ENCODE results near the gene RUSC1. TPM values are rescaled to one million over a fixed set of nuclear protein-coding genes. Genes with fewer than 3 reads are reported as not detected.
"Not testable (repeated sequence)": the region's sequence is repeated elsewhere in the genome, so short reads cannot be mapped to it uniquely, and the experiment has no call there.

RUSC1 gene
- polyA plus RNA-seq, 4 donors, result 35.5 to 44.1 (median 36.6) TPM

- no peak for DNase-seq (ENCODE audit: low read depth in 4 of 4, low spot score in 3 of 4)
These were observed 1.2 kb downstream of the RUSC1 start for GRCh38 chr1:155321639-155322503.

- no peak for DNase-seq (ENCODE audit: low read depth in 4 of 4, low spot score in 3 of 4)
These were observed 1.9 kb downstream of the RUSC1 start for GRCh38 chr1:155322571-155322952.

GRCh38 chr1:155322953-155323728 is 2.4 kb downstream of the RUSC1 start:
- DNase-seq (ENCODE audit: low read depth in 4 of 4, low spot score in 3 of 4), result peak; percentile 80 to 86 (median 83)

GRCh38 chr1:155323729-155324036 is 3.0 kb downstream of the RUSC1 start:
- DNase-seq (ENCODE audit: low read depth in 4 of 4, low spot score in 3 of 4), result peak in 3 of 4 donors; percentile 76 to 80 (median 77)

GRCh38 chr1:155324037-155324716 is 3.5 kb downstream of the RUSC1 start:
- peak; percentile 83 to 88 (median 84) for DNase-seq (ENCODE audit: low read depth in 4 of 4, low spot score in 3 of 4)

GRCh38 chr1:155324717-155325602 is 4.3 kb downstream of the RUSC1 start:
- DNase-seq (ENCODE audit: low read depth in 4 of 4, low spot score in 3 of 4), result no peak

GRCh38 chr1:155325603-155325893 is 4.9 kb downstream of the RUSC1 start:
- DNase-seq (ENCODE audit: low read depth in 4 of 4, low spot score in 3 of 4), result no peak

- no peak for DNase-seq (ENCODE audit: low read depth in 4 of 4, low spot score in 3 of 4)
These were observed 5.4 kb downstream of the RUSC1 start for GRCh38 chr1:155326020-155326526.

GRCh38 chr1:155326631-155327037 is 5.9 kb downstream of the RUSC1 start:
- no peak for DNase-seq (ENCODE audit: low read depth in 4 of 4, low spot score in 3 of 4)

GRCh38 chr1:155327981-155328380 is 7.3 kb downstream of the RUSC1 start:
- no peak for DNase-seq (ENCODE audit: low read depth in 4 of 4, low spot score in 3 of 4)

GRCh38 chr1:155328856-155329255 is 8.2 kb downstream of the RUSC1 start:
- DNase-seq (ENCODE audit: low read depth in 4 of 4, low spot score in 3 of 4), result not testable (repeated sequence)

GRCh38 chr1:155329980-155330598 is 9.4 kb downstream of the RUSC1 start:
- no peak for DNase-seq (ENCODE audit: low read depth in 4 of 4, low spot score in 3 of 4)

- DNase-seq (ENCODE audit: low read depth in 4 of 4, low spot score in 3 of 4), result no peak
These were observed 14.3 kb downstream of the RUSC1 start for GRCh38 chr1:155334962-155335361.

- DNase-seq (ENCODE audit: low read depth in 4 of 4, low spot score in 3 of 4), result no peak
These were observed 18.9 kb downstream of the RUSC1 start for GRCh38 chr1:155339515-155340097.

- no peak for DNase-seq (ENCODE audit: low read depth in 4 of 4, low spot score in 3 of 4)
These were observed 22.1 kb downstream of the RUSC1 start for GRCh38 chr1:155342842-155343241.

- no peak for DNase-seq (ENCODE audit: low read depth in 4 of 4, low spot score in 3 of 4)
These were observed 31.9 kb downstream of the RUSC1 start for GRCh38 chr1:155352631-155353030.

GRCh38 chr1:155360051-155360450 is 39.4 kb downstream of the RUSC1 start:
- DNase-seq (ENCODE audit: low read depth in 4 of 4, low spot score in 3 of 4), result no peak

- no peak for DNase-seq (ENCODE audit: low read depth in 4 of 4, low spot score in 3 of 4)
These were observed 58.5 kb downstream of the RUSC1 start for GRCh38 chr1:155379180-155379579.

GRCh38 chr1:155379631-155380090 is 59.0 kb downstream of the RUSC1 start:
- DNase-seq (ENCODE audit: low read depth in 4 of 4, low spot score in 3 of 4), result peak; percentile 32 to 52 (median 42)
